ENCODE results near the gene SOWAHB. TPM values are rescaled to one million over a fixed set of nuclear protein-coding genes. Genes with fewer than 3 reads are reported as not detected.

Gene SOWAHB
- total and polyA plus RNA-seq, 2 of the 8 experiments (the other 6 are each of a cell fraction or from before 2014, with no cell fraction given), result 0.15 to 0.65 TPM

DNA sequence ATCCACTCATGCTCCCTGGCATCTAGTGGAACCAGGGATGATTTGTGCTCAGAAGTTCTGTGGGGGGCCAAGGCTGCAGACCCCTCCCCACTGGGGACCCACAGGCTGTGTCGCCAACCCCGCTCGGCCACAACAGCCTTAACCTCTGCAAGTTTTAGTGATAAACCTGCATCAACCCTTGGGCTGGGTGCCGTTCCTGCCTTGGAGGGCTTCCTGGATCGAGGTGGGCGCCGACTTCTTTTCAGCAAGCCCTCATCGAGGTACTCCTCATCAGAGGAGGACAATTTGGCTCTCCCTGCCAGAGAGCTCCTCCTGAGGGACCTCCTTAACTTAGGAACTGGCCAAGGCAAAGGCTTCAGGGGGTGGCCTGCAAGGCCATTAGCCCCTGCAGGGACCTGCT lies 1.9 kb downstream of the SOWAHB start (continued):
- TF ChIP-seq RXRA (IDR thresholded peaks at IDR 0.05; ENCODE audit: insufficient read depth, low read depth, low read length) (no peak), SIX5 (IDR thresholded peaks at IDR 0.05; ENCODE audit: low read depth, low read length) (no peak)

Data from H1 (cell line).